Amniotic stem cell (primary cell): ENCODE data around the gene CNN1.
A peak's percentile ranks its signal among the peaks of the same experiment; 100 is the strongest.
"Not testable (repeated sequence)": the region's sequence is repeated elsewhere in the genome, so short reads cannot be mapped to it uniquely, and the experiment has no call there.

Experiments used
- DNase-seq: peaks from one replicate; lab custom pipeline; 2025; lab: John Stamatoyannopoulos, UW

The CNN1 gene

DNA sequence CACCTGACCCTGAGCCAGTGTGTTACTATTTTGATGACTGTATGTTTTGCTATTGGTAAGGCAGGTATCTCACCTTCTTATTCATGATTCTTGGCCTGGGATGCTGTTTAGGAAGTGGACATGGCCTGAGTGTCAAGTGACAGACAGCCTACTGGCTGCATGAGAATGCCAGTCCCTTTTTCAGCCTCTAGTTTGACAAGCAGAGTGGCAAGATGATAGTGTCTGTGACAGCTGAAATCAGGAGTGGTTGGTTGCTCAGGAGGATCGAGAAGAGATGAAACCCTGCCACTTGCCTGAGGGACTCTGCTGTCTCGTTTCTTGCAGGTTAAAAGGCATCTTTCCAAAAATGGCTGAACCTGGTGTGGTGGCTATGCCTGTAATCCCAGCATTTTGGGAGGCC lies 27.5 kb downstream of the CNN1 start:
- DNase-seq, result no peak

DNA sequence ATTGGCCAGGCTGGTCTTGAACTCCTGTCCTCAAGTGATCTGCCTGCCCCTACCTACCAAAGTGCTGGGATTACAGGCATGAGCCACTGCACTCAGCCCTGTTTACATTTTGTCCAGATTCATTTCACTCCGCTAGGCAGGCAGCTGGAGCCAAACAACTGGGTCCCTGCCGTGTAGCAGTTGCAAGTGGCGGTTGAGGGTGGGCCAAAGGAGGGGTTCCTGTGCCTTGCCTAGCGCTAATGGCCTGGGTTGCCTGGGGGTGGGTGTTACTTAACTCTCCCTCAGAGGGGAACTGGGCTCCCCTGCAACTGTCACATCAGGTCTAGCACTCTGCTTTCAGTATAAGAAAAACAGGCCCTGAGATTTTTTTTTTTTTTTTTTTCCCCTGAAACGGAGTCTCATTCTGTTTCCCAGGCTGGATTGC lies 31.4 kb downstream of the CNN1 start:
- no peak for DNase-seq

DNA sequence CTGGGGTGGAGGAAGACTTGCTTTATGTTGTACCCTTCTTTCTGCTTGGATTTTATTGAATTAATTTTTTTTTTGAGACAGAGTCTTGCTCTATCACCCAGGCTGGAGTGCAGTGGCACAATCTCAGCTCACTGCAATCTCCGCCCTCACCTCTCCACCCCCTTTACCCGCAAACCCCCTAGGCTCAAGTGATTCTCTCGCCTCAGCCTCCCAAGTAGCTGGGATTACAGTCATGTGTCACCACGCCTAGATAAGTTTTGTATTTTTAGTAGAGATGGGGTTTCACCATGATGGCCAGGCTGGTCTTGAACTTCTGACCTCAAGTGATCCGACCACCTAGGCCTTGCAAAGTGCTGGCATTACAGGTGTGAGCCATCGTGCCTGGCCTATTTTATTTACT lies 34.7 kb downstream of the CNN1 start:
- DNase-seq, result not testable (repeated sequence)

DNA sequence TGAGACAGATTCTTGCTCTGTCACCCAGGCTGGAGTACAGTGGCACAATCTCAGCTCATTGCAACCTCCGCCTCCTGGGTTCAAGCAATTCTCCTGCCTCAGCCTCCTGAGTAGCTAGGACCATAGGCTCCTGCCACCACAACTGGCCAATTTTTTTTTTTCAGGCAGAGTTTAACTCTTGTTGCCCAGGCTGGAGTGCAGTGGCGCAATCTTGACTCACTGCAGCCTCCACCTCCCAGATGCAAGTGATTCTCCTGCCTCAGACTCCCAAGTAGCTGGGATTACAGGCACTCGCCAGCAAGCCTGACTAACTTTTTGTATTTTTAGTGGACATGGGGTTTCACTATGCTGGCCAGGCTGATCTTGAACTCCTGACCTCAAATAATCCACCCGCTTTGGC lies 35.1 kb downstream of the CNN1 start:
- not testable (repeated sequence) for DNase-seq

DNA sequence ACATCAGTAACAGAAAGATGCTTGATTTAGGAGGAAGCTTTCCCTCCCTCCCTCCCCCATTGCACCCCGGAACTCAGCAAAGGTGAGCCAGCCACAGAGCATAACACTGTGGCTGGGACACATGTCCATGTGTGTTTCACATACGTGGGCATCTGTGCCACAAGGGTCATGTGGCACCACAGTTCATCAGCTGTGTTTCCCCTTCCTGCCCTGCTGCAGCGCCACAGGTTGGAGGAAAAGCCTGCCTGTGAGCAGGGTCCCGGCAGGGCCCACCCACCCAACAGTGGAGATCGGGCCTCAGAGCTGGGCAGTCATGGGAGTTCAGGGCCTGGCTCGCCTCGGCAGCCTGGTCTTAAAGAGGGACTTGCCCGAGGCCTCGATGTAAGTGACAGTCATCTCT lies 36.0 kb downstream of the CNN1 start:
- no peak for DNase-seq

DNA sequence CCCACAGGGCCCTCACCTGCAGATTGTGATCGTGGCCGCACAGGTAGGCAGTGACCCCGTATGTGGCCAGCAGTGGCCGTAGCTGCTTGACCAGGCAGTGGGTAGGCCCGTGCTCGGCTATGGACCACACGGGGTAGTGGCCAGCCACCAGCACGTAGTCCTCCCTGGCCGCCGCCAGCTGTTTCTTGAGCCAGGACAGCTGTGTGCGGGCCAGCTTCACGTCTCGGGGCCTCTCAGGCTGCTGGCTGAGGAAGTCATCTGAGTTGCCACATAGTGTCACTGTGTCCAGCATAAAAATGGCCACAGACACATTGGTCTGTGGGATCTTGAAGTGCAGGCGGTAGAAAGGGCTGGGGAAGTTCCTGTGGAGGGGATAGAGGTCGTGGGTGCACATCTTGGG lies 37.6 kb downstream of the CNN1 start:
- no peak for DNase-seq

DNA sequence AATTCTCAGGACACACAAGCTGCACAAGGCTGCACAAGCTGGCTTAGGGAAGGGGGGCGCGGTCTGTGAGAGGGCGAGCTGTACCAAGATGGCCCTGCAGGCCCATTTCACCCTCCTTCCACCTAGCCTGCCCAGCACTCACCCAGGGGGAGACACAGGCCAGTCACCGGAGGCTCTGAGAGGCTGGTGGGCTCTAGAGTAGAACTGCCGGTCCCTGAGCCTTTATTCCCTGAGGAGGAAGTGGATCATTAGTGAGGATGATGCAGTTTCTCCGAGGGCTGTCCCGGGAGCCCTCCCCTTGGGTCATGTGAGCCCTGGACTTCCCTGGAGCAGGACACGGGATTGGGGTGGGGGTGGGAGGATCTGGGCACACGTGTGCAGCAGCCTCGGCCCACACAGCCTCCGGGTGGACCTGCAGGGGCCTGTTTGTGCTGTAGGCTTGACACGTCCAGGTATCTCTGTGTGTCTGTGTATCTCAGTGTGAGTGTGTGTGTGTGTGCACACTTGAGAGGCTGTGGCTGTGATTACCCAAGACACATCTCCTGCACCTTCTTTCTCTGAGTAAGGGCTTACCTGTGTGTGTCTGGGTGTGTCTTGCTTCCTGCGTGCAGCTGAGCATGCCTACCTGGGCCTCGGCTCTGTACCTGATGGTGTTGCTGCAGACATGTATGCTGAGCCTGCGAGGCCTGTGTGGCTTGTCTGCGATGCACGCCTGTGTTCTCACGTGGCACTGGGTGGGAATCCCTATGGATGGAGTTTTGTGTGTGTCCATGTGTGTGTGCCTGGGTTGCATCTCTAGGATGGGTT lies 39.0 kb downstream of the CNN1 start, which contains the start of gene ACP5:
Gene ACP5, minus strand, starts transcription at position 195 of the 807 bp plus-strand sequence. CDS start 328 bp downstream, outside the sequence.
- DNase-seq, result no peak

DNA sequence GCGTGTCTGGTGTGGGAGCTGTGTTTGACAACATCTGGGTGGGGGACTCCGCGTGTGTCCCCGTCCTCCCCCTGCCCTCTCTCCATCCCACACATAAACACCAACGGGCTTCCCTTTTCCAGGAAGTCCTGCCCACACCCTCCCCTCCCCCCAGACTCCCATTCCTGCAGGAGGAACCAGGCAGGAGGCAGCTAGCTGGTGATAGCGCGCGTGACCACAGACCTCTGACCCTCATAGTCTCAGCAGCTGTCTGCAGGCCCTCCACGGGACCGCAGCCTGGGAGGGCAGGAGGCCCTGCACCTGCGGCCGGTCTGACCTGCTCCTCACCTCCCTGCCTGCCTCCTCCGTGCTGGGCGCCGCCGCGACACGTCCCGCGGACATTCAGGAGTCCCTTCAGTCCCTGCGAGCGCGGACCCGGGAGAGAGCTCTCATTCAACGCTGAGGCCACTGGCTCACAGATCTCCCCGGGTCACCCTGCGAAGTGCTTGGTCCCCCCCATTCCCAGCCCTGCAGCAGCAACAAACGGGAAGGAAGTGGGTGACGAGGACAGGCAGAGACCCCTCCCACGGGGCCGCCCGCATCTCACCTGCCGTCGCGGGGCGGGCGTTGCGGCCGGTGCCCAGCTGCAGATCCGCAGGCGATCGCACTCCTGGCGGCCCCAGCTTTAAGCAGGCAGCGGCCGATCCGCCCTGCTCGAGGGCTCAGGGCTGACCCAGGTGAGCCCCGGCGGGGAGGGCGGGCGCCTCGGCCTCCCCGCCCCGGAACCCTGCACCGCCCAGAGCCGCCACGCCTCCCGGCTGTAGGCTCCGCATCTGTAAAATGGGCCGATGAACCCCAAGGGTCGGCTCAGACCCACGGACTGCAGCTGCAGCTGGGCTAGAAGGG lies 39.8 kb downstream of the CNN1 start:
- DNase-seq, result no peak

DNA sequence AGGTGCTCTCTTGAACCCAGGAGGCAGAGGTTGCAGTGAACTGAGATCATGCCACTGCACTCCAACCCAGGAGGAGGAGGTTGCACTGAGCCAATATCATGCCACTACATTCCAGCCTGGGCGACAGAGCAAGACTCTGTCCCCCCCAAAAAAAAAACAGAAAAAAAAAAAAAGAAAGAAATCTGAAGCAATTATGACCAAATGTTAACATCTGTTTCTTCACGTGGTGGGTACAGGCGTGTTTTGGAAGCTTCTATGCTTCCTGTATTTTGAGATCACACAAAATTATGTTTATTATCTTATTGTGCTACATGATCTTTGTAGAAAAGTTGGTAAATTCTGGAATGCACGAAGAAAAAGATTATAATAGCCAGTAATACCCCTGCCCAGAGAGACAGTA lies 41.5 kb downstream of the CNN1 start:
- no peak for DNase-seq

DNA sequence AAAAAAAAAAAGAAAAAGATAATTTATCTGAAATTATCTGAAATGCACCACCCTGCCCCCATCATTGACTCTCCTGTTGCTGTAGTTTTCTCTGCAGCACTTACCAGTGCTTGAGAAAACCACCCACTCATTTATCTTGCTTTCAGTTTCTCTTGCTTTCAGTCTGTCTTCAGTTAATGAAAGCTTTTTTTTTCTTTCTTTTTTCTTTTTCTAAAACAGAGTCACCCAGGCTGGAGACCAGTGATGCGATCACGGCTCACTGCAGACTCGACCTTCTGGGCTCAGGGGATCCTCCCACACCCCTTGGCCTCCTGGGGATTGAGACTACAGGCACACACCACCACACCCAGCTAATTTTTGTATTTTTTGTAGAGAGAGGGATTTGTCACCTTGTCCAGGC lies 43.1 kb downstream of the CNN1 start:
- no peak for DNase-seq

DNA sequence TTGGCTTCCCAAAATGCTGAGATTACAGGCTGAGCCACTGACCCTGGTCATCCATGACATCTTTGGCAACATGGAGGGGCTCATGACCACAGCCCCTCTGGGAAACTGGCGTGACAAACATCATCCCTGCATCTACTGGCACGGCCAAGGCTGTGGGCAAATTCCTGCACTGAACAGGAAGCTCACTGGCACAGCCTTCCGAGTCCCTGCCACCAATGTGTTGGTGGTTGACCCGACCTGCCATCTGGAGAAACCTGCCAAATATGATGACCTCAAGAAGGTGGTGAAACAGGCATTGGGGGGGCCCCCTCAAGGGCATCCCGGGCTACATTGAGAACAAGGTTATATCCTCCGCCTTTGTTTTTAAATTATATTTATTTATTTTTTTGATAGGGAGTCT lies 47.7 kb downstream of the CNN1 start:
- DNase-seq, result no peak

DNA sequence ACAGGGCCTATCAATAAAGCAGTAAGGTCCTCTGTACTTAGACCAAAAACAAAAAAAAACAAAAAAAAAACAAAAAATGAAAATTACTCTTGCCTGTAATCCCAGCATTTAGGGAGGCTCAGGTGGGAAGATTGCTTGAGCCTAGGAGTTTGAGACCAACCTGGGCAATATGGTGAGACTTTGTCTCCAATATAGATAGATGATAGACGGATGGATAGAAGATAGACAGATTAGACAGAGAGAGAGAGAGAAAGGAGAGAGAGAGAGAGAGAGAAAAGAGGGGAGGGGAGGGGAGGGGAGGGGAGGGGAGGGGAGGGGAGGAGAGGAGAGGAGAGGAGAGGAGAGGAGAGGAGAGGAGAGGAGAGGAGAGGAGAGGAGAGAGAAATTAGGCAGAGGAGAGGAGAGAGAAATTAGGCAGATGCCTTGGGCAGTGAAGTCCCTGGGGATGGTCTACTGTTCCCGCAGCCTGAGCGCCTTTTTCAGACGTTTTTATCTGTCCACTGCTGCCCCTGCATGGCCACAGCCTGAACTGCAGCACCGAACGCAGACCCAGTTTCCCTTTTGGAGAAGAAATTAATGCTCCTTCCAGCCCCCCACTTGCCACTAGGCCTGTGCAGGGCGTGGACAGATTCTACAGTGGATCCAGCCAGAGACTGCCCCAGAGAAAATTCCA lies 48.8 kb downstream of the CNN1 start:
- peak; percentile 49 for DNase-seq

DNA sequence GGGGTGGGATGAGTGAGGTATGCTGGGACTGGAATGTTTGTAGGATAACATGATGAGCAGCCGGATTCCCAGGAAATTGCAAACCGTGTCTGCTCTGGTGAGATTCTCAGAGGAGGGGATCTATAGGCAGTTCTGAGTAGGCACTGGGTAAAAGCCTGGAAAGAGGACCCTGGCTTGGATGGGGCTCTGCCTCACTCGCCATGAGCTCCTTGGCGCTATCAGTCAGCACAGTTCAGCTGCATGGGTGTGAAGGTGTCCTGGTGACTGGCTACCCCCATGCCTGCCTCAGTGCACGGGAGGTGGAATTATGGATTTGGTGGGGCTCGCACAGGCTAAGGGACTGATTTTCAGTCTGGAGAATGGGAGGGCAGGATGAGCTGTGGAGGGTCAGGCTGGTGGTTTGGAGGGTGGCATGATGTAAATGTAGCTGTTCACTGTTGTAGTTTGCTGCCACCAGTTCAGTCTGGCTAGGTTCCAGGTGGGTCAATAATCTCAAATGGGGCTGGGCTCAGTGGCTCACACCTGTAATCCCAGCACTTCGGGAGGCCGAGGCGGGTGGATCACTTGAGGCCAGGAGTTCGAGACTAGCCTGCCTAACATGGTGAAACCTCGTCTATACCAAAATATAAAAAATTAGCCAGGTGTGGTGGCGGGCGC lies 49.5 kb downstream of the CNN1 start:
- no peak for DNase-seq

DNA sequence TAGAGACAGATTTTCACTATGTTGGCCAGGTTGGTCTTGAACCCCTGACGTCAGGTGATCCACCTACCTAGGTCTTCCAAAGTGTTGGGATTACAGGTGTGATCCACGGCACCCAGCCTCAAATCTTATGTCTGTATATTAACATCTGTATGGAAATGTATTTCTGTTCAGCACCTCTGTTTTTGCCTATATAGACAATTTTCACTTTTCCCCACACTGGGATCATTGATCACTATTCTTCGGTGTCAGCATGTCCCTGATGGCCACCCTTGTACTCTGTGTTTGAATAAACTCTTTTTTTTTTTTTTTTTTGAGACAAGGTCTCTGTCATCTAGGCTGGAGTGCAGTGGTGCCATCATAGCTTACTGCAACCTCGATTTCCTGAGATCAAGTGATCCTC lies 55.4 kb downstream of the CNN1 start:
- no peak for DNase-seq

DNA sequence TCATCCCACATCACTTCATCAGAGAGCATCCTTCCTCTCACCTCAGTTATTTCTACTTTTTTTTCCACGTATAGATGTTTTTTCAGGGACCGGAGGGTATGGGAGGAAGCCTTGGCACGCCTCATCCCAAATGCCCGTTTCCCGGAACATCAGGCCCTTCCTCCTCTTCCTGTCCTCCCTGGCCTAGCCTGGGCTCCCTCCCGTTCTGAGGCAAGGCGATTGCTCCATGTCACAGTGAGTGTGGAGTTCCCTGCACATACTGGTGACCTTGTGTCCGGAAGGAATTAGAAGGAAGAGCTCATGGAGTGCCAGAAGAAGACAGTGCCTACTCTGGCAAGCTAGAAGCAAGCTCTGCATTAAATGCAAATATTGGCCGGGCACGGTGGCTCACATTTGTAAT lies 57.5 kb downstream of the CNN1 start:
- DNase-seq, result no peak

DNA sequence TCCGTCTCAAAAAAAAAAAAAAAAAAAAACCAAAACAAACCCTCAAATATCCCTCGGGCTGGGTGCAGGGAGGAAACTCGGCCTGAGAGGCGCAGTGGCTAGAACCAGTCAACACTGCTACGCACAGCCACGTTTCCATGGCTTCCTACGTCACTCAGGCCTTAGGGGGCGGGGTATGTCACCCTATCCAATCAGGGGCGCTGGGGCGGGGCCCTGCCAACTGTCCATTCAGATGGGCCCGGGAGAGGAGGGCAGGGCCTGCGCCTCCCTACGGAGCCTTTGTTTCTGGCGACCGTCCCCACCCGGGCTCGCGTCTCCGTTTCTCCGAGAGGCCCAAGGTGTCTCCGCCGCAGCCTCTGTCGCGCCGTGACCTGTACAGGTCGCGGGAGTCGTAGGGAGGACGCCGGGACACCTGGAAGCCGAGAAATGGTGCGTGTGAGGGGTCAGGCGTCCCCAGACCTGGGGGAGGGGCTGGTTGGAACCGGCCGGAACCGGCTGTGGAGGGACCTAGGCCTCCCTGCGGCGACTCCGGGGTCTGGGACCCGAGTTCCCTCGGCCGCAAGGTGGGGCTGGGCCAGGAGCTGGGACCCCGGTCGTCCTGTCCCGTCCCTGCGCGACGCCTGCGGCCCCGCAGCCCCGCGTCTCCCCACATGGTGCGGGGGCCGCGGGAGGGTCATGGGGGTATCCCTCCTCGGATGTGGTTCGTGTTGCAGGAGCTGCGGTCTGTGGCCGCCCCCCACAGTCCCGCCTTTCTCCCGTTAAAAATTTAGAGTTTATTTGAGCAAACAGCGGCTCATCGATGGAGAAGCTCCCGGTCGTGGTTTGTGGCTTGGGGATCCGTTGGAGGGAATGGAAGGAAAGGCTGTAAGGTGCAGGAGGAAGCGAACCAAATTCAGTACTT lies 58.8 kb downstream of the CNN1 start, which contains the start of gene ZNF627:
Gene ZNF627, plus strand, starts transcription at position 282 of the 901 bp plus-strand sequence. Its CDS starts 145 bp downstream, at position 427.
- DNase-seq, result peak; percentile 96

DNA sequence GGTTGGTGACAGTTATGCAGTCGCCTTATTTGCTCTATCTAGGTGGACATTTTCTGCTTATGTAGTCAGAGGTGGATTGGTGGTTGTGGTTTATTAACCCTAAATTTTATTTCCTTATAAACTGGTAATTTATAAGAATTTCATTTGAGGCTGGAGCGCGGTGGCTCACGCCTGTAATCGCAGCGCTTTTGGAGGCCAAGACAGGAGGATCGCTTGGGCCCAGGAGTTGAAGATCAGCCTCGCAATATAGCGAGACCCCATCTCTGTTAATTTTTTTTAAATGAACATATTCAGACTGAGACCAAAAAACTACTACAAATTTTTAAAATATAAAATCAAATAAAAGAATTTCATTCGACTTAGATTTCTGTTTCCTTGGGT lies 59.4 kb downstream of the CNN1 start:
- DNase-seq, result no peak

DNA sequence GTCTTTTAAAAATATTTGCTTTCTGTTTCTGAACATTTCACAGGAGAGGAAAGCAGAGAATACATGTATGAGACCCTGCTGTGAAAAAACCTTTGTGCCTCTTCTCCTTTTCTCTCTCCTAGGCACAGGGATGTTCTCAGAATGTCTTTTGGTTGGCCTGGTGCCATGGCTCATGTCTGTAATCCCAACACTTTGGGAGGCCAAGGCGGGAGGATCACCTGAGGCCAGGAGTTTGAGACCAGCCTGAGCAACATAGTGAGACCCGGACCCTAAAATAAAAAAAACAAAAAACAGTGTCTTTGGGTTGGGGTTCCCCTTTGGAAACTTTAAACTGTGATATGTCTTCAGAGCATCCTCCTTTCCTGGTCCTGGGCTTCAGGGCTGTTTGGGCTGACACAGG lies 60.1 kb downstream of the CNN1 start:
- DNase-seq, result no peak

DNA sequence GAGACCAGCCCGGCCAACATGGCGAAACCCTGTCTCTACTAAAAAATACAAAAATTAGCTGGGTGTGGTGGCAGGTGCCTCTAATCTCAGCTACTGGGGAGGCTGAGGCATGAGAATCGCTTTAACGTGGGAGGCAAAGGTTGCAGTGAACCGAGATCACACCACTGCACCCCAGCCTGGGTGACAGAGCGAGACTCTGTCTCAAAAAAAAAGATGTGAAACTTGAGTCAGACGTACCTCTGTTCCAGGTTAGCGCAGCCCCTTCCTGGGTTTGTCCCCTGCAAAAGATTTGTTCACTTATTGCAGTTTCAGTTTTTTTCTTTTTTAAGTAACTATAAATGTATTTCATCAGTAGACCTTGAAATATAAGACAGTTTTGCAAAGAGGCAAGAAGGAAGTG lies 61.1 kb downstream of the CNN1 start:
- DNase-seq, result not testable (repeated sequence)
